ENCODE data around the gene ILKAP.
A peak's percentile ranks its signal among the peaks of the same experiment; 100 is the strongest.

GRCh38 chr2:238231251-238231793, 27.8 kb upstream of the ILKAP start:
- TF ChIP-seq POLR2A (IDR thresholded peaks at IDR 0.05; ENCODE audit: low read length): peak; percentile 69
- no peak for TF ChIP-seq GATA1 (IDR thresholded peaks at IDR 0.05; ENCODE audit: low read depth, low read length)
